ENCODE data around the gene TRIM46. TPM values are rescaled to one million over a fixed set of nuclear protein-coding genes. Genes with fewer than 3 reads are reported as not detected.
"Not testable (repeated sequence)": the region's sequence is repeated elsewhere in the genome, so short reads cannot be mapped to it uniquely, and the experiment has no call there.

The TRIM46 gene
- total RNA-seq, 1 experiment from 2014 or later: 3.8 TPM

- TF ChIP-seq ZBTB33 (IDR thresholded peaks at IDR 0.05; ENCODE audit: extremely low read depth, insufficient replicate concordance, low read length) (no peak), YY1 (IDR thresholded peaks at IDR 0.05; ENCODE audit: extremely low read depth, insufficient replicate concordance, low read depth, low read length) (peak; percentile 72), POLR2A (IDR thresholded peaks at IDR 0.05; ENCODE audit: borderline replicate concordance, extremely low read depth, insufficient read depth, insufficient read length) (peak; percentile 30), SIN3A (IDR thresholded peaks at IDR 0.05; ENCODE audit: low read depth) (no peak)
Observed at GRCh38 chr1:155193275-155193990, 19.8 kb downstream of the TRIM46 start (continued).

- H3K27me3 ChIP-seq (ENCODE audit: insufficient read depth, low read length); H2AFZ ChIP-seq (ENCODE audit: low read depth, low read length, poor library complexity, severe bottlenecking); DNase-seq (ENCODE audit: low read depth, low spot score); H3K9me3 ChIP-seq (ENCODE audit: control insufficient read depth in 1 of 2, insufficient read depth in 1 of 2, low read depth in 1 of 2, low read length in 2 of 2); intact Hi-C loops (cut with micrococcal nuclease); ATAC-seq; H3K9me2 ChIP-seq (ENCODE audit: insufficient read depth); H4K20me1 ChIP-seq (ENCODE audit: insufficient read depth); BruUV-seq (replicated peaks); H3K79me2 ChIP-seq (ENCODE audit: insufficient read depth, low read length): not testable (repeated sequence)
- Histone ChIP-seq H3K4me2 (ENCODE audit: low read length) (peak overlapping the region; percentile 95), H3K4me1 (ENCODE audit: control insufficient read depth in 1 of 2, insufficient read depth in 2 of 2, low read length in 2 of 2) (peaks cover 15 to 36% of the 10 kb centered on the region in 2 experiments; a peak in 3 of 4 replicates), H3K36me3 (ENCODE audit: control insufficient read depth in 1 of 2, insufficient read depth in 2 of 2, low read length in 2 of 2) (peaks cover 3 to 17% of the 10 kb centered on the region in 2 experiments; a peak in 2 of 4 replicates), H3K4me3 (replicated peaks in 1 of 2; ENCODE audit: low read depth in 1 of 2, low read length in 2 of 2) (peak overlapping the region; percentile 65 to 66), H3K27ac (ENCODE audit: low read depth, low read length) (peak overlapping the region; percentile 97), H3K9ac (ENCODE audit: low read length) (peak overlapping the region; percentile 89)
- RAD21 ChIA-PET (ENCODE audit: low non-redundant PET in 1 of 2, low total read pairs in 2 of 2, uncharacterized antibody in 2 of 2, unreplicated experiment in 2 of 2): interaction anchor here in 1 of 2 experiments (0.8 to 1.5 kb wide), 2 partner anchors 17 to 21 kb away, joined by 3 read pairs; partner anchors contain the start of gene KRTCAP2
- CTCF ChIA-PET: interaction anchor here (0.7 to 4.6 kb wide), 13 partner anchors 13 to 211 kb away, joined by 3 to 71 read pairs (median 7); partner anchors contain the start of genes ADAM15, FLAD1, KRTCAP2 and THBS3
- POLR2A ChIA-PET: interaction anchor here (1.2 to 2.6 kb wide), 11 partner anchors 9 to 221 kb away, joined by 3 to 15 read pairs (median 7); partner anchors contain the start of genes KRTCAP2, MTX1 and THBS3
Observed at GRCh38 chr1:155193991-155194240, 20.3 kb downstream of the TRIM46 start.
